AG10803 (cell line): ENCODE measurements around the gene CEP112.

ENCODE experiments used
- DNase-seq: peaks from one replicate; pipeline ENCODE4 v3.0.0; 2010; ENCODE audit warnings: low read depth
- H3K4me3 ChIP-seq: 2 replicates; pipeline ENCODE4 v1.5.1; 2011; ENCODE audit warnings: mild to moderate bottlenecking, low read length, control low read depth
- TF ChIP-seq, protein P1 (sequence below): conservative IDR thresholded peaks from 2 replicates; pipeline ENCODE4 v1.5.1; 2011; ENCODE audit warnings: mild to moderate bottlenecking, low read length, control low read depth, inconsistent platforms

Gene CEP112

DNA sequence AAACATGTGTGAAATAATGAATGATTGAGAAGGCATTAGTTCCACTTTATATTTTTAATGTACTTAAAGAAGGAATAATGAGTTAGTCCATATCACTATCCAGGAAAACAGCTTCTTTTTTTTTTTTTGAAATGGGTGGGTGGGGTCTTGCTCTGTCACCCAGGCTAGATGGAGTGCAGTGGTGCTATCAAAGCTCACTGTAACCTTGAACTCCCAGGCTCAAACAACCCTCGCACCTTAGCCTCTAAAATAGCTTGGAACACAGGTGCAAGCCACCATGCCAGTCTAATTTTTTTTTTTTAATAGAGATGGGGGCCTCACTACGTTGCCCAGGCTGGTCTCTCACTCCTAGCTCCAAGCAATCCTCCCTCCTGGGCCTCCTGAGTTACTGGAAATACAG, 275.5 kb downstream of the CEP112 start:
- H3K4me3 ChIP-seq = no peak overlapping the region
- no peak for DNase-seq
- TF ChIP-seq, protein P1, sequence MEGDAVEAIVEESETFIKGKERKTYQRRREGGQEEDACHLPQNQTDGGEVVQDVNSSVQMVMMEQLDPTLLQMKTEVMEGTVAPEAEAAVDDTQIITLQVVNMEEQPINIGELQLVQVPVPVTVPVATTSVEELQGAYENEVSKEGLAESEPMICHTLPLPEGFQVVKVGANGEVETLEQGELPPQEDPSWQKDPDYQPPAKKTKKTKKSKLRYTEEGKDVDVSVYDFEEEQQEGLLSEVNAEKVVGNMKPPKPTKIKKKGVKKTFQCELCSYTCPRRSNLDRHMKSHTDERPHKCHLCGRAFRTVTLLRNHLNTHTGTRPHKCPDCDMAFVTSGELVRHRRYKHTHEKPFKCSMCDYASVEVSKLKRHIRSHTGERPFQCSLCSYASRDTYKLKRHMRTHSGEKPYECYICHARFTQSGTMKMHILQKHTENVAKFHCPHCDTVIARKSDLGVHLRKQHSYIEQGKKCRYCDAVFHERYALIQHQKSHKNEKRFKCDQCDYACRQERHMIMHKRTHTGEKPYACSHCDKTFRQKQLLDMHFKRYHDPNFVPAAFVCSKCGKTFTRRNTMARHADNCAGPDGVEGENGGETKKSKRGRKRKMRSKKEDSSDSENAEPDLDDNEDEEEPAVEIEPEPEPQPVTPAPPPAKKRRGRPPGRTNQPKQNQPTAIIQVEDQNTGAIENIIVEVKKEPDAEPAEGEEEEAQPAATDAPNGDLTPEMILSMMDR = no peak

DNA sequence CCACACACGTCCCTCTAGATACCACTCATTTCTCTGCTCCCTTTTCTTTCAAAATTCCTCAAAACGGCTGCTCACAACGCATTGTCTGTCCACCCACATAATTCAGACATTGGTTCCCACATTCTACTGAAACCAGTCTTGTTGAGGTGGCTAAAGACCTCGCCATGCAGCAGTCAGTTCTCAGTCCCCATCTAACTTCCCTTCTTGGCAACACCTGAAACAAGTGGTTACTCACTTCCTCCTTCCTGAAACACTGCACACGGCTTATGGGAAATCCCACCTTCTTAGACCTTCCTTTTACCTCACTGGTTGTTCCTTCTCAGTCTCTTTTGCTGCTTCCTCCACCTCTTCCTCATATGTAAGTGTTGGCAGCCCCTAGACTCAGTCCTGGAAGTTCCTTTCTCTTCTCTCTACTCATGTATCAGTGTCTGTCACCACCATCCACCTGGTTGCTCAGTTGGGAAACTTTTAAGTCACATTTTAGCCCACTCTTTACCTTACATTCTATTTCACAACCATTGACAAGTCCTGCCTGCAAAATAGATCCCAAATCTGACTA, 277.1 kb downstream of the CEP112 start:
- DNase-seq = no peak
- H3K4me3 ChIP-seq = no peak overlapping the region
- TF ChIP-seq, protein P1 = no peak

DNA sequence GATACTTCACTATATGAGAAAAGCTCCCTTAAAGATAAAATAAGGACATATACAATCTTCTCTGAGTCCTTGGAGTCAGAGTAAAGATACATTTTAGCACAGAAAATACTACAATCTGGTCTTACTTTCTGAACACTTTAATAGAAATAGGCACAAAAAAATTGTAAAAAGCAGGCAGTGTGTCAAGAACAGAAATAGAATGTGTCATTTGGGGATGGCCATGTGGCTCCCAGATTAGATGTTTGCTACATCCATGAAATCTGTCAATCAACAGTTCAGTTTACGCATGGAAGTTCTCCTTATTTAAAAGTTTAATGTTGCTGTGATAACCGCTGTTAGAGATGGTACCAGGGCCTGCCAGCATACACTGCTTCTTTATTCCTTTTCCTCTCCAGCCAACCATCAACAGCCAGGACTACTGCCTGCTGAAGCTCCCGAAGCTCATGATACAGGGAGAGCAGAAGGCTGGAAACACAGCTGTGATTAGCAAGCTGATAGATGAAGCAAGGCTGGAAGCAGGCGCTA, 278.5 kb downstream of the CEP112 start:
- DNase-seq = no peak
- TF ChIP-seq, protein P1 = no peak

DNA sequence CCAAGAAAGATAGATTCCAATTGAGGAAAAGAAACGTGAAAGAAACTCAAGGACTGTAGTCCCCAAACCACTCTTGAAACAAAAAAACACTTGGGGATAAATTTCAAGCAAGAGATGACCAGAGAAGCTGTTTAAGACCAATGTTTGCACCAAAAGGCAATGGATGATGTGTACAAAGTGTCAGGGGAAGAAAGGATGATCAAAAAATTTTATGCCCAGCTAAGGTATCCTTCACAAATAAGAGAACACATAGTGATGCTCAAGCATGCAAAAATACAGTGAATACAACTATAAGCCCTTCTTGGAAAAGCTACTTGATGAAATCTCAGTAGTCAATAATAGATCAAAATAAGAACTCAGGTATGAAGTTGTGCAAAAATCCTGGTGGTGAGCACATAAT, 281.1 kb downstream of the CEP112 start:
- DNase-seq = no peak
- TF ChIP-seq, protein P1 = no peak
- no peak overlapping the region for H3K4me3 ChIP-seq

More for the DNA sequence above, 278.5 kb downstream of the CEP112 start:
- no peak overlapping the region for H3K4me3 ChIP-seq

DNA sequence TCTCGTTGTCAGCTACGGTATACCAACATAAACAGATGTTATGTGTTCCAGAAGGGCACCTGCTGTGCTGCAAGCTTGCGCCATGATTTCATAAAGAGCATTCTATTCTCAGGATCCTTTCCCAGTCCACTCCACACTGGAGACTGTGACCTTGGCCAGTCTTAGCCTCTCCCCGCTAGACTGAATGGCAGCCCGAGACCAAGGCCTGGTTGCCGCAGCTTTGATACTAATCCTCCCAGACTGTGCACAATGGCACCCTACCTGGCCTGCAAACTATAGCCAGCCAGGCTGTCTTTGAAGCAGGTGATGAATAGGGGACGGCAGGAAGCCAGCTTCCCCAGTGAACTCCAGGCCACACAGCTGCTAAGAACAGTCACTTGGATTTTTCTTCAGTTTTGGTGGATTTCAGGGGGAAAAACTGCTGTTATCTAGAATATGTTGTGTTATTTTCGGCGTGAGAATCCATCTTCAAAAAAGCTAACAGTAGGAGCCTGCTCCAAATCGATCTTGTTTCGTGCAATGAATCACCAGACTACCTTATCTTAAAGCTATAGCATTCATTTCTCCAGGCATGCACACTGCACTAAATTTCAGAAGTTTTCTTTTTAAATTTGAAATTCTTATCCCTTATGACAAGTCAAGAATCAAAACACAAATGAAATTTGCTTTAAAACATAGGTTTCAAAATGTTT, 289.0 kb downstream of the CEP112 start:
- TF ChIP-seq, protein P1 = no peak
- no peak overlapping the region for H3K4me3 ChIP-seq
- no peak for DNase-seq

DNA sequence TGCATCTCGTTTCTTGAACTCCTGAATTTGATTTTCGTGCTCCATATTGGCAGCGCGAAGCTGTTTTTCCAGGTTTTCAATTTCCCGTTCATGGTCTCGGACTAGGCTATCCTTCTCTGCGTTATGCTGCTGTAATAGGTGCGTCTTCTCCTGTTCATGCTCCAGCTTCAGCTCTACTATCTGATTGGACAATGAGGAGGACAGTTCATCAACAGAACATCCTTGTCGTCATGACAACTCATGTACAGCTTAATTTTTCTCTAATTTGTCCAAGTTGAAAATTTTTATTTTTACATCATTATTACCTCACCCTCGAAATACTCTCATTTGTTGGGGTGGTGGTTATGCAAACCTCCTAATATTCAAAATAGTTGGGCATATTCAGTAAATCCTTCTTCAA, 289.8 kb downstream of the CEP112 start:
- H3K4me3 ChIP-seq = no peak overlapping the region
- TF ChIP-seq, protein P1 = no peak
- no peak for DNase-seq

DNA sequence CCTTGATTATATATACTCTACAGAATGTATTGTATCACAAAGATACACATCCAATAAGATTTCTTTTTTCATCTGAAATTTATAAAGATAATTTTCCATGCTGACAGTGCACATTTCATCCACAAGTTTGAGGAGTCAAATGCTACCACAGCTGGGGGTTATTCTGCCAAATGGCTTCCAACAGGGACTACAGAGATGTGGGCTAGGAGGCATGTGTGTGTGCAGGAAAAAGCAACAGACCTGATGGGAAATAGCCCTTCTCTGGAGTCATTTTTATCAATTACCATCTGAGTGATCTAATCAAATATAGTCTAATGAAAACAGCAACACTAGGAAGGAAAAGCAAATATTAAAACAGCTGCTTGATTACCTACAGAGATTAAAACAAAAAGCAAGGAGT, 290.5 kb downstream of the CEP112 start:
- H3K4me3 ChIP-seq = no peak overlapping the region
- no peak for DNase-seq
- TF ChIP-seq, protein P1 = no peak
